ENCODE data around the gene POPDC3.

Gene POPDC3

DNA sequence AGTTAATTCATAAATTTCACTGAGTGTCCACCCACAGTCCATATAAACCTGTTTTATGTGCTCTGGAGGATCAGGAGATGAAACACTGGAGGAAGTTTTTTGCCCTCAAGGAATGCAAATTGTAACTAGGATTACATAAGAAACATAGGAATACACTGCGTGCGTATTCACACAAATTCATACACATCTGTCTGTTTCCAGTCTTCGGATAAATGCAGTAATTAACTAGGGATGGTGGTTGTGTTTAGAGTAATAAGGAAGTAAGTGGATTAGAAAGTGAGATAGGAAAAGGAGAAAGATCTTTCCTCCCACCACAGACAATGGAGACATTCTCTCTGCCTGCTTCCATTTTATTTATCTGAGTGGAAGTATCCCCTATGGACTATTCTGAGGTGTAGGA is 35.7 kb upstream of the POPDC3 start:
- no peak overlapping the region for H3K4me3 ChIP-seq (ENCODE audit: control insufficient read depth, low read depth, low read length)
- DNase-seq (ENCODE audit: low read depth): no peak
- TF ChIP-seq, protein P1, sequence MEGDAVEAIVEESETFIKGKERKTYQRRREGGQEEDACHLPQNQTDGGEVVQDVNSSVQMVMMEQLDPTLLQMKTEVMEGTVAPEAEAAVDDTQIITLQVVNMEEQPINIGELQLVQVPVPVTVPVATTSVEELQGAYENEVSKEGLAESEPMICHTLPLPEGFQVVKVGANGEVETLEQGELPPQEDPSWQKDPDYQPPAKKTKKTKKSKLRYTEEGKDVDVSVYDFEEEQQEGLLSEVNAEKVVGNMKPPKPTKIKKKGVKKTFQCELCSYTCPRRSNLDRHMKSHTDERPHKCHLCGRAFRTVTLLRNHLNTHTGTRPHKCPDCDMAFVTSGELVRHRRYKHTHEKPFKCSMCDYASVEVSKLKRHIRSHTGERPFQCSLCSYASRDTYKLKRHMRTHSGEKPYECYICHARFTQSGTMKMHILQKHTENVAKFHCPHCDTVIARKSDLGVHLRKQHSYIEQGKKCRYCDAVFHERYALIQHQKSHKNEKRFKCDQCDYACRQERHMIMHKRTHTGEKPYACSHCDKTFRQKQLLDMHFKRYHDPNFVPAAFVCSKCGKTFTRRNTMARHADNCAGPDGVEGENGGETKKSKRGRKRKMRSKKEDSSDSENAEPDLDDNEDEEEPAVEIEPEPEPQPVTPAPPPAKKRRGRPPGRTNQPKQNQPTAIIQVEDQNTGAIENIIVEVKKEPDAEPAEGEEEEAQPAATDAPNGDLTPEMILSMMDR (conservative IDR thresholded peaks at IDR 0.05; ENCODE audit: control insufficient read depth, insufficient read depth, low read depth, low read length): no peak

DNA sequence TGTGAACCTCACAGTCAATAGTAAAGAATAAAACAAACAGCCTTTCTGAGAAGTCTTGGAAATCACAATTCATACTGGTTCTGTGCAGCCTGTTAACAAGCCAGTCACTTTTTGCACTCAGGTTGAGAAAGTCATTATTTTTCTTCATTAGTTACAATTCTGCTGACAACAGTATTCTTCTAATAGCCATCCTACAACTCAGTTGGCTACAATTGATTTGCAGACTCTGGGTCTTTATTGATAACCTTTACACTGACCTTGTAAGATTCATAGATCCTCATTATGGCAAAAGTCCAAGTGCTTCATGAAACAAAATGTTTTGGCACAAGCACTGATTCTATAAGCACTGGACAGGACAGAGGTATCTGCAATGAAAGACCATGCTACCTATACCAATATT is 34.9 kb upstream of the POPDC3 start:
- H3K4me3 ChIP-seq (ENCODE audit: control insufficient read depth, low read depth, low read length): no peak overlapping the region
- DNase-seq (ENCODE audit: low read depth): no peak
- TF ChIP-seq, protein P1 (conservative IDR thresholded peaks at IDR 0.05; ENCODE audit: control insufficient read depth, insufficient read depth, low read depth, low read length): no peak

DNA sequence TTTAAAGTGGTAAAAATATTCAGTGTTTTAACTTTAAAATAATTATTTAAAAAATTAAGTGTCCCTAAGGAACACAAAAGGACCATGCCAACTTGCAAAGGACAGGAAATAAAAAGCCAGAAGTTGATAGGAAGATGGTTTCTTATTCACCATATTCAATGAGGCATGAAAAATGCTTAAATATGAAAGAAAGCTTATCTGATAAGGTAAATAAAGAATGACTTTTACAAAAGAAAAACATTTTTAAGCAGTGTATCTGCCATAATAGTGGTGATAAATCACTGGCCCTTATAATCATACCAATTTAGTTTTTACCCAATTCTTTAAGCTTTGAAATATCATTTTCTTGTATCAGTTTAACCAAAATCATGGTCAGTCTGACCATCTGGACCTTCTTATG is 33.5 kb upstream of the POPDC3 start:
- no peak for DNase-seq (ENCODE audit: low read depth)
- no peak overlapping the region for H3K4me3 ChIP-seq (ENCODE audit: control insufficient read depth, low read depth, low read length)
- TF ChIP-seq, protein P1 (conservative IDR thresholded peaks at IDR 0.05; ENCODE audit: control insufficient read depth, insufficient read depth, low read depth, low read length): no peak

DNA sequence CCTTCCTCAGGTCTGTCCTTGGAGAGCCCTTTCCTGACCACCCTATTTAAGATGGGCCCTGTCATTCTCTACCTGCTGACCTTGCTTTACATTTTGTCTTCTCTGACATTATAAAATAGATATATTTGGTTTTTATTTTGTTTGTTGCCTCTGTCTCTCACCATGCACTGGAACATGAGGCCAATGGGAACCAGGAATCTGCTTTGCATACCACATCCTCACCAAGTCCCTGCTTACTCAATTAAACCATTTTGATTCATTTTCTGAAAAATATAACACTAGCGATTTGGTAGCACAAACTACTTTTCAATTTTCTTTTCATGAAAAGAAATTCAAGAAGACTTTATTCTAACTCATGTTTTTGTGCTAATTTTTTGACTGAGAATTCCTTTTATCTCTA is 32.8 kb upstream of the POPDC3 start:
- DNase-seq (ENCODE audit: low read depth): no peak
- H3K4me3 ChIP-seq (ENCODE audit: control insufficient read depth, low read depth, low read length): no peak overlapping the region
- TF ChIP-seq, protein P1 (conservative IDR thresholded peaks at IDR 0.05; ENCODE audit: control insufficient read depth, insufficient read depth, low read depth, low read length): no peak

DNA sequence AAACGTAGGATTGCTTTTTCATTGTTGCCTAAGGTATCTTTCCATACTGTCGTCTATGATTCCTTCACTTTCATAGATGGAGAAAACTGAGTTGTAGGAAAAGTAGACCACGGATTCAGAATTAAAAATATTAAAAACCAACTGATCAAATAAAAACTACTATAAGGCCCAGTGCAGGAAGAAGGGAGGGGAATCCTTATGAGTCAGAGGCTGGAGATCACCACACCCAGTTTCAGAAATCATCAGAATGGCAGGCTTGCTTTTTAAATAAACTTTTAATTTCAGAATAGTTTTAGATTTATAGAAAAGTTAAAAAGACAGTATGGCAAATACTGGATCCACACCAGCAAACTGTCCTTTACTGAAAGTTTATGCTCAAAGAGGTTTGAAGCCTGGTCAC is 32.0 kb upstream of the POPDC3 start:
- peak; percentile 57 for DNase-seq (ENCODE audit: low read depth)
- no peak overlapping the region for H3K4me3 ChIP-seq (ENCODE audit: control insufficient read depth, low read depth, low read length)
- TF ChIP-seq, protein P1 (conservative IDR thresholded peaks at IDR 0.05; ENCODE audit: control insufficient read depth, insufficient read depth, low read depth, low read length): no peak

DNA sequence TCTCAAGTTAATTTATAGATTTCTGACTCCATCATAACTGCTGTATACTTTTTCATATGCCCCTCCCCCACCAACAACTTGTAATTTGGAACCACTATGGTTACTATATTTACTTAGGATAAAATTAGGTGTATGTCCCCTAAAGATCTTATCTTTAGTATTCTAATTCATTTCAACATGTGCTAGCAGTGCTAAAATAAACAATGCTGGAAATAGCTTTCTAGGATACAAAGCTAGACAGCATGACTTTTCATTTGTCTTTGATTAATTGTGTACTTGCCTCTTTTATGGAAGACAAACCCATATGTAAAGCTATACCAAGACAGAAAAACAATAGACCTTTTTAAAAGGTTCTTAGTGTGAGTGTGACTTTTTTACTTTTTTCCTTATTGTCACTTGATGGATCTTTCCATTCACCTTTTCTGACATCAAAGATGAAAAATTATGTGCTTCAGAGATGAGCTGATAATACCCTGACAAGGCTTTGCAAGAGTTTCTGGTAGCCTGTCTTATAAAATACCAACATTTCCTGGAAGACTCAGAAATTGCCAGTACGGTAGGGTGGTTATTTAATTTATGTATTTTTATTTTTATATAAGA is 31.2 kb upstream of the POPDC3 start:
- no peak overlapping the region for H3K4me3 ChIP-seq (ENCODE audit: control insufficient read depth, low read depth, low read length)
- no peak for DNase-seq (ENCODE audit: low read depth)
- TF ChIP-seq, protein P1 (conservative IDR thresholded peaks at IDR 0.05; ENCODE audit: control insufficient read depth, insufficient read depth, low read depth, low read length): no peak
